HEK293T (cell line): ENCODE data around the gene TMEM204.

Source experiments
- CTCF ChIA-PET: fragments of 350-600 bp; formaldehyde crosslinking; extraction: SDS; loops from one replicate; lab custom pipeline; 2021; ENCODE audit warnings: antibody characterized with exemption, inconsistent platforms; lab: Yijun Ruan, JAX
- POLR2A ChIA-PET: fragments of 350-600 bp; formaldehyde crosslinking; extraction: SDS; loops from one replicate; lab custom pipeline; 2020; ENCODE audit warnings: antibody characterized with exemption, inconsistent platforms; lab: Yijun Ruan, JAX
- DNase-seq: peaks from one replicate; pipeline ENCODE4 v3.0.0; 2012; ENCODE audit warnings: mixed read lengths; ENCODE audit errors: extremely low spot score
- ARNT ChIP-seq: fragments of 450-650 bp; IDR thresholded peaks from 2 replicates; pipeline ENCODE4 v1.6.1; 2017; ENCODE audit warnings: mild to moderate bottlenecking
- BHLHE40 ChIP-seq: fragments of 450-650 bp; IDR thresholded peaks from 2 replicates; pipeline ENCODE4 v1.6.1; 2016; ENCODE audit warnings: mild to moderate bottlenecking, moderate library complexity, borderline replicate concordance
- CTBP1 ChIP-seq: fragments of 450-650 bp; IDR thresholded peaks from 2 replicates; pipeline ENCODE4 v1.6.1; 2016; ENCODE audit warnings: borderline replicate concordance
- ELF4 ChIP-seq: fragments of 450-650 bp; IDR thresholded peaks from 2 replicates; pipeline ENCODE4 v1.6.1; 2017; ENCODE audit warnings: antibody characterized with exemption
- FOXA1 ChIP-seq: fragments of 450-650 bp; IDR thresholded peaks from 2 replicates; pipeline ENCODE4 v1.6.1; 2016; ENCODE audit warnings: mild to moderate bottlenecking
- FOXK2 ChIP-seq: fragments of 450-650 bp; IDR thresholded peaks from 2 replicates; pipeline ENCODE4 v1.6.1; 2016; ENCODE audit warnings: mild to moderate bottlenecking
- FOXM1 ChIP-seq: fragments of 450-650 bp; IDR thresholded peaks from 2 replicates; pipeline ENCODE4 v1.6.1; 2017; ENCODE audit warnings: mild to moderate bottlenecking, borderline replicate concordance
- HDGF ChIP-seq: fragments of 450-650 bp; IDR thresholded peaks from 2 replicates; pipeline ENCODE4 v1.6.1; 2017; ENCODE audit warnings: antibody characterized with exemption, borderline replicate concordance
- L3MBTL2 ChIP-seq: fragments of 450-650 bp; conservative IDR thresholded peaks from 2 replicates; pipeline ENCODE4 v1.6.1; 2016; ENCODE audit warnings: mild to moderate bottlenecking
- LEF1 ChIP-seq: fragments of 450-650 bp; IDR thresholded peaks from 2 replicates; pipeline ENCODE4 v1.6.1; 2017; ENCODE audit warnings: mild to moderate bottlenecking, borderline replicate concordance
- NFRKB ChIP-seq: fragments of 450-650 bp; IDR thresholded peaks from 2 replicates; pipeline ENCODE4 v1.6.1; 2016; ENCODE audit warnings: mild to moderate bottlenecking, moderate library complexity
- SP1 ChIP-seq: fragments of 450-650 bp; IDR thresholded peaks from 2 replicates; pipeline ENCODE4 v1.6.1; 2017
- SUZ12 ChIP-seq: fragments of 450-650 bp; IDR thresholded peaks from 2 replicates; pipeline ENCODE4 v1.6.1; 2016; ENCODE audit warnings: mild to moderate bottlenecking
- TARDBP ChIP-seq: fragments of 450-650 bp; IDR thresholded peaks from 2 replicates; pipeline ENCODE4 v1.6.1; 2016
- ZNF384 ChIP-seq: fragments of 450-650 bp; IDR thresholded peaks from 2 replicates; pipeline ENCODE4 v1.6.1; 2016
- TF ChIP-seq, protein P1 (sequence below): fragments of 450-650 bp; IDR thresholded peaks from 2 replicates; pipeline ENCODE4 v1.6.1; 2016

TMEM204 gene

DNA sequence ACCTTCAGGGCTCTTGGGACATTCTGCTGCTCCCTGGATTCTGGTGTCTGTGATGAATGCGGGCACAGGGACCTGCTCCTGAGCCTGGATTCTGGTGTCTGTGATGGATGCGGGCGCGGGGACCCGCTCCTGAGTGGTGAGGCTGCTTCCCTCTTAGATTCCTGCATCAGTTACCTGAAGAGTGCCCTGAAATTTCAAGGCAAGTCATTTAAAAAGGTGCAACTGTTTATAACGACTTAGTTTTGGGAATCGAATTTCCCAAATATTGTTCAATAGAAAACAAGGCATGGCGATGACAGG lies 7.0 kb downstream of the TMEM204 start:
- no peak for DNase-seq
- ChIA-PET CTCF (no interaction called here), POLR2A (no interaction called here)
- TF ChIP-seq FOXK2 (no peak), TARDBP (no peak), BHLHE40 (no peak), HDGF (no peak), ELF4 (no peak), FOXM1 (no peak), SUZ12 (no peak), FOXA1 (no peak), CTBP1 (no peak), L3MBTL2 (no peak)

DNA sequence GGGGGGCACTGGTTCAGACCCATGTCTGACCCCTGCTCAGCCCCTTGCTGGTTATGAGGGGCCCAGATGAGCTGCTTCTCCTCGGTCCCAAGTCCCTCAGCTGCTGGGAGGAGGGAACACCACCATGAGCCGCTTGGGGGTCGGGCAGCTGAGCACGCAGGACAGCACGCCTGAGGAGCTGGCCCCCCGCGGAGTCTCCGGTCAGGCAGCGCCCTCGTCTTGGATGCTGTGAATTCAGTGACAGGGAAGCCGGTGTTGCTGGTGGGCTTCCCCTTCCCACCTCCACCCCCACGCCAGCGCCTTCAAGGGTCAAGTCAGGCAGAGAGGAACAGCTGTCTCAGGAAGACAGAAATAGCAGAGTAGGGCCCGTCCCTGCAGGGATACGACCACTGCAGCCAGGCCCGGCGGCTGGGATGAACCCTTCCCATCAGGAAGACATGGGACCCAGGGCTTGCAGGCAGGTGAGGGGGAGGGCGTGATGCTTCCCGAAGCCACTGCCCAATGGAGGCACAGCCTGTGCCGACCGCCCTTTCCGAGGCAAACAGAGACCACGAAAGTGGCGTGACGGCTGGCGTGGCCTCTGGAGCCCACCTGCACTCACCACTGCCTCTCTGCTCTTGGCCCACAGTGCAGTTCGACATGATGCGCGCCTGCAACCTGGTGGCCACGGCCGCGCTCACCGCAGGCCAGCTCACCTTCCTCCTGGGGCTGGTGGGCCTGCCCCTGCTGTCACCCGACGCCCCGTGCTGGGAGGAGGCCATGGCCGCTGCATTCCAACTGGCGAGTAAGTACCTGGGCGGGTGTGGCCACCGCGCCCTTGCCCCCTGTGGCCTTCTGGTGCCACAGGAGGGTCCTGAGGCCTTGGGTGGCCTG lies 8.1 kb downstream of the TMEM204 start:
- ChIA-PET CTCF (no interaction called here), POLR2A (no interaction called here)
- TF ChIP-seq SUZ12 (no peak), LEF1 (no peak), FOXK2 (no peak), ELF4 (no peak), SP1 (no peak), ARNT (no peak), L3MBTL2 (no peak), NFRKB (no peak), FOXA1 (no peak), TARDBP (no peak), HDGF (no peak), FOXM1 (no peak), ZNF384 (no peak)
- TF ChIP-seq, protein P1, sequence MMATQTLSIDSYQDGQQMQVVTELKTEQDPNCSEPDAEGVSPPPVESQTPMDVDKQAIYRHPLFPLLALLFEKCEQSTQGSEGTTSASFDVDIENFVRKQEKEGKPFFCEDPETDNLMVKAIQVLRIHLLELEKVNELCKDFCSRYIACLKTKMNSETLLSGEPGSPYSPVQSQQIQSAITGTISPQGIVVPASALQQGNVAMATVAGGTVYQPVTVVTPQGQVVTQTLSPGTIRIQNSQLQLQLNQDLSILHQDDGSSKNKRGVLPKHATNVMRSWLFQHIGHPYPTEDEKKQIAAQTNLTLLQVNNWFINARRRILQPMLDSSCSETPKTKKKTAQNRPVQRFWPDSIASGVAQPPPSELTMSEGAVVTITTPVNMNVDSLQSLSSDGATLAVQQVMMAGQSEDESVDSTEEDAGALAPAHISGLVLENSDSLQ = no peak
- no peak for DNase-seq

DNA sequence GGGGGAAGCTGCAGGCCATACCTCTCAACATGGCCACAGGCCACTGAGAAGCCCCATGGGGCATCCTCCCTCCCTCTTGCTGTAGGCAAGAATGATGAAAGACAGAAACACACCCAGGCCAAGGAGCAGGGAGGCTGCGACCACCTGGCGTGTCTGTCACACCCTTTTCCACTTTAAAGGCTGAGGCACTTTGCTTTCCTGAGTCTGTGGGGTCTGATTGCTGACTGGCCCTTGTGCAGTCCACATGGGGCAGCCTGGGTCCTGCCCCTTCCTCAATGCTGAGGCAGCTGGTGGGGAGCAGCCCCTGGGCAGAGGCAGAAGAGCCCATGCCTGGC lies 8.7 kb downstream of the TMEM204 start:
- CTCF ChIA-PET = no interaction called here
- no peak for TF ChIP-seq ZNF384
- no peak for TF ChIP-seq SP1
- TF ChIP-seq CTBP1 = no peak
- TF ChIP-seq HDGF = no peak

DNA sequence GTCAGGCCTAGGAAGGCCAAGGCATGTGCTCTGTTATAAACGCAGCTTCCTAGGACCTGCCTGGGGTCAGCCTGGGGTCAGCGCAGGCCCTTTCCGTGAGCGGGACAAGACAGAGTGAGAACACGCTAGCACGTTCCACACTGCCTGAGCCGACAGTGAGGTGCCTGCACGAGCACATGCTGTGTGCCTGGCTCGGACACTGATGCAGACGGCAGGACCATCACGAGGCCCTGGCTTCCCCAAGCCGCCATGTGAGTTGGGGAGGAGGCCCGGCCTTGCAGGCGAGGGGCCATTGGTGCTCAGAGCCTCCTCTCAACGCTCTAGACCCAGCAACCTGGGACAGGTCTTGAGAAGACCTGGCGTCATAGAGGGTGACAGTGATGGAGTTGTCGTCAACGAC lies 9.1 kb downstream of the TMEM204 start:
- TF ChIP-seq, protein P1 = no peak
- TF ChIP-seq L3MBTL2 = no peak
- TF ChIP-seq ARNT = no peak
- no peak for TF ChIP-seq ELF4
- TF ChIP-seq FOXA1 = no peak
- no peak for TF ChIP-seq FOXM1
- TF ChIP-seq SUZ12 = no peak
- CTCF ChIA-PET = no interaction called here
- POLR2A ChIA-PET = no interaction called here
- DNase-seq = no peak

More for the DNA sequence above, 8.7 kb downstream of the TMEM204 start:
- no peak for DNase-seq
- POLR2A ChIA-PET = no interaction called here

DNA sequence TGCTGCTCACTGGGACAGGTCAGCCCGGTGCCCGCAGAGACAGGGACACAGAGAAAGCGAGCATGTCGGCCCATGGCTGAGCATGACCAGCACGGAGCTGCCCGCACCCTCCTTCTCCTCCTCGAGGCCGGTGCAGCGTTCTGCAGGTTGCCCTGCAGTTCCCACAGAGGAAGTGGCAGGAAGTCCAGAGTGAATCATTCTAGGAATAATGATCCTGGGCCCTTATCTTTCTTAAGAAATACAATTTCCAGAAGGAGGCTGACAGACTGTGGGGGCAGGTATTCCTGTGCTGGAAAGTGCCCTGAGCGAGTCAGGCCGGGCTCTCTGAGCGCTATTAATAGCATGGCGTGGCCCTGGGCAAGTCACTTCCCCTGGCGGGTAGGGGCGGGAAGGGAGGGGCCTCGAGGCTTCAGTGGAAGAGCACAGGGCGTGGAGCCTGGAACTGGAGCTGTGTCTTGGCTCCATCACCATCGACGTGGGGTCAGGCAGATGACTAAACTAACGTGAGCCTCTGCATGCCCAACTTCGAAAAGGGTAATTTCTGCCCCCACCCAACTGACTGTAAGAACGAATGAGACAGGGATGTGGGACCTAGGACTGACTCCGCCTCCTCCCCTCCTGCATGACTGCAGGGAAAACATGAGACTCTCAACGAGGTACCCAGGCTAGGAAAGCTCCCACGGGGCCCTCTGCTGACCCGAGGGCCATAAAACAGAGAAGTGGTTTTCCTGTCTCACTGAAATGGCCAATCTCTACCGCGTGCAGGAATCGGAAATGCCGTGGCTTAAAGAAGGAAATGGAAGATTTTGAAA lies 9.8 kb downstream of the TMEM204 start:
- TF ChIP-seq CTBP1 (no peak), NFRKB (no peak), LEF1 (no peak), ARNT (no peak), SUZ12 (no peak), L3MBTL2 (no peak)

DNA sequence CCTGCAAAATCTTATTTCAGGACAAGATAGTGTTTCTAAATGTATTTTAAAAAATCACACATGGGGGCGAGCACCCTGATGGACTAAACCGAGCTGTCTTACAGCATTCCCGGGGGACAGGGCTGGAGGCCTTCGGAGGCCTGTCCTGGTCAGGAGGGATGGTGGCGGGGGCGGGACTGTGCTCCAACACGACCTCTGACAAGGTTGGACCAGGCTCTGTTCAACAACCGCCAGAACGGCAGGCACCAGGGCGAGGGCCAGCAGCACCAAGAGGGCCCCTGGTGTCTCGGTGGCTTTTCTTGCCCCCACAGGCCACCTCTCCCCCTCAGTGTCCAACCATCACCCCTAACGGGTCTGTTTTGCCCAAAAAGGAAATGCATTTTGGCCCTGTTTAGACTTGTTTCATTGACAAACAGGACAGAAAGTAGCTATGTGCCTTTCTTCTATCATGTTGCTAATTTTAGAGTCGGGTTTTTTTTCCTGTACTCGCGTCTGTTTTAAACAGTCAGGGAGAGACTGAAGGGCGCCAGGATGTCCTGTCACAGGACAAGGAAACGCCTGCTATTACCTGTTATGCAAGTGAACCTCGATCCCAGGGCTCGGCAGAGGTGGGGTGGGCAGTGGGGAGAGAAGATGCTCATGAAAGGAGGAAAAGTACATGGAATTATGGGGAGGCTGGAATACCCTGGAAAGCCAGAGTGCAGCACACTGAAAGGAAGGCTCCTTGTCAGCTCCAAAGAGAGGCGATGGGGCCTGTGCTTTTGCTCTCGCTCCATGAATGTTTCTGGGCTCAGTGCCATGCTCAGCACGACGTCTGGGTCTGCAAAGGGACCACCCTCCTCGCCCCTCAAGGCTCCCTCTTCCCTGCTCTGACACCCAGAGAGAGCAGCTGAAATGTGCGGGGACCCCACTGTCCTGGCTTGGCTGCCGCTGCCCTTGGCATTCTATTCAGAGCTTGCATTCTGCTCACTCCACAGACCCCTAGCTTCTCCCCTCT lies 11.9 kb downstream of the TMEM204 start:
- ChIA-PET CTCF (no interaction called here), POLR2A (no interaction called here)
- no peak for TF ChIP-seq BHLHE40
- TF ChIP-seq TARDBP = no peak
- no peak for TF ChIP-seq LEF1
- TF ChIP-seq HDGF = no peak
- no peak for TF ChIP-seq SP1
- no peak for TF ChIP-seq SUZ12
- TF ChIP-seq FOXK2 = no peak
- TF ChIP-seq NFRKB = no peak
- TF ChIP-seq, protein P1 = no peak
- no peak for TF ChIP-seq L3MBTL2
- TF ChIP-seq FOXA1 = no peak
- TF ChIP-seq ELF4 = no peak
- no peak for DNase-seq

More for the DNA sequence above, 9.8 kb downstream of the TMEM204 start:
- CTCF ChIA-PET = no interaction called here
- DNase-seq = peak; percentile 56
- POLR2A ChIA-PET = no interaction called here
